ENCODE results near the gene PACRG. TPM values are rescaled to one million over a fixed set of nuclear protein-coding genes. Genes with fewer than 3 reads are reported as not detected.

Gene PACRG
- total RNA-seq, 1 experiment from 2014 or later: not detected

DNA sequence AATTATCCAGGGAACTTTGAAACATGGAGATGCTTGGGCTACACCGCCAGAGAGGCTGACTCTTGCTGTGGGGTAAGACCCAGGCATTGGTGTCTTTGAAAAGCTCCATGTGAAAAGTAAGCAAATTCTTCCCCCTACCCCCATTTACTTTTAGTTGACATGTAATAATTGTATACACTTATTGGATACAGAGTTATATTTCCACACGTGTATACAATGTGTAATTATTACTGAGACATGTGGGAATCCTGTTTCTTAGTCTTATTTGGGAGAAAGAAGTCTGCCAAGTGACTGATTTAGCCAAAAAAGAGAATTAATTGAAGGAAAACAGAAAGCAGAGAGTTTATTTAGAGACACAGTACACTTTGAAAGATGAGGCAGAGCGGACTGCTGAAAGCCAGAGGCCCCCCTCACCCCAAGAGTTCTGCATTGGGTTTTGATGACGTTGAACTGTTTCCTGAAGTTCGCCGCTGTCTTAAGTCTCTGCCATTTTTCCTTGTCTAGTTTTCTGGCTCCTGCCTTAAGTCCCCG, 193.8 kb downstream of the PACRG start:
- no peaks in the 10 kb centered on the region for H3K27me3 Mint-ChIP-seq (ENCODE audit: insufficient read depth, unreplicated experiment)
- no peak overlapping the region for H3K27ac Mint-ChIP-seq (ENCODE audit: unreplicated experiment)
- H3K9me3 Mint-ChIP-seq (ENCODE audit: unreplicated experiment): peaks cover 10% of the 10 kb centered on the region
- H3K4me1 Mint-ChIP-seq (ENCODE audit: low read depth, unreplicated experiment): no peaks in the 10 kb centered on the region
- no peak for DNase-seq
- H3K4me3 Mint-ChIP-seq (ENCODE audit: unreplicated experiment): no peak overlapping the region
- POLR2A ChIA-PET: no interaction called here
- BruUV-seq (replicated peaks): no TSS peak
- no peaks in the 10 kb centered on the region for H3K4me1 ChIP-seq
- H3K36me3 ChIP-seq (ENCODE audit: control insufficient read depth, insufficient read depth, low read length): no peaks in the 10 kb centered on the region
- no peak overlapping the region for H3K4me3 ChIP-seq (ENCODE audit: low read depth, low read length)
- no peaks in the 10 kb centered on the region for H3K27me3 ChIP-seq (replicated peaks; ENCODE audit: control insufficient read depth, insufficient read depth, low read length)
- no peaks in the 10 kb centered on the region for H3K9me3 ChIP-seq
- TF ChIP-seq, protein P1, sequence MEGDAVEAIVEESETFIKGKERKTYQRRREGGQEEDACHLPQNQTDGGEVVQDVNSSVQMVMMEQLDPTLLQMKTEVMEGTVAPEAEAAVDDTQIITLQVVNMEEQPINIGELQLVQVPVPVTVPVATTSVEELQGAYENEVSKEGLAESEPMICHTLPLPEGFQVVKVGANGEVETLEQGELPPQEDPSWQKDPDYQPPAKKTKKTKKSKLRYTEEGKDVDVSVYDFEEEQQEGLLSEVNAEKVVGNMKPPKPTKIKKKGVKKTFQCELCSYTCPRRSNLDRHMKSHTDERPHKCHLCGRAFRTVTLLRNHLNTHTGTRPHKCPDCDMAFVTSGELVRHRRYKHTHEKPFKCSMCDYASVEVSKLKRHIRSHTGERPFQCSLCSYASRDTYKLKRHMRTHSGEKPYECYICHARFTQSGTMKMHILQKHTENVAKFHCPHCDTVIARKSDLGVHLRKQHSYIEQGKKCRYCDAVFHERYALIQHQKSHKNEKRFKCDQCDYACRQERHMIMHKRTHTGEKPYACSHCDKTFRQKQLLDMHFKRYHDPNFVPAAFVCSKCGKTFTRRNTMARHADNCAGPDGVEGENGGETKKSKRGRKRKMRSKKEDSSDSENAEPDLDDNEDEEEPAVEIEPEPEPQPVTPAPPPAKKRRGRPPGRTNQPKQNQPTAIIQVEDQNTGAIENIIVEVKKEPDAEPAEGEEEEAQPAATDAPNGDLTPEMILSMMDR (IDR thresholded peaks at IDR 0.05; ENCODE audit: insufficient read depth in 1 of 2, low read depth in 1 of 2, low read length in 1 of 2, severe bottlenecking in 1 of 2, unreplicated experiment in 1 of 2): no peak
- no peaks in the 10 kb centered on the region for H3K36me3 Mint-ChIP-seq (ENCODE audit: insufficient read depth, unreplicated experiment)
- intact Hi-C loops (cut with micrococcal nuclease; ENCODE audit: unreplicated experiment): no loop called here
- CTCF ChIA-PET: no interaction called here

DNA sequence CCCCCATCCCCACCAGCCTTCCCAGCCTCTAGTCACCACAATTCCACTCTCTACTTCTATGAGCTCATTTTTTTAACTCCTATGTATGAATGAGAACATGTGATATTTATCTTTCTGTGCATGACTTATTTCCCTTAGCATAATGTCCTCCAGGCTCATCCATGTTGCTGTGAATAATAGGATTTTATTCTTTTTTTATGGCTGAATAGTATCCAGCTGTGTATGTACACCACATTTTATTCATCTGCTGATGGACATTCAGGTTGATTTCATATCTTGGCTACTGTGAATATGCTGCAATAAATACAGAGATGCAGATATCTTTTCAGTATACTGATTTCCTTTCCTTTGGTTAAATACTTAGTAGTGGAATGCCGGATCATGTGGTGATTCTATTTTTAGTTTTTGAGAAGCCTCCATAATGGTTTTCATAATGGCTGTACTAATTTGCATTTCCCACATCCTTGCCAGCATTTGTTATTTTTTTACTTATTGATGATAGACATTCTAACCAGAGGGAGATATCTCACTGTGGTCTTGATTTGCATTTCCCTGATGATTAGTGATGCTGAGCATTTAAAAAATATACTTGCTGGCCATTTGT, 194.9 kb downstream of the PACRG start:
- Histone ChIP-seq H3K4me1 (no peaks in the 10 kb centered on the region), H3K9me3 (no peaks in the 10 kb centered on the region), H3K36me3 (ENCODE audit: control insufficient read depth, insufficient read depth, low read length) (no peaks in the 10 kb centered on the region), H3K4me3 (ENCODE audit: low read depth, low read length) (no peak overlapping the region), H3K27me3 (replicated peaks; ENCODE audit: control insufficient read depth, insufficient read depth, low read length) (no peaks in the 10 kb centered on the region)
- BruUV-seq (replicated peaks): no TSS peak
- no peak overlapping the region for H3K27ac Mint-ChIP-seq (ENCODE audit: unreplicated experiment)
- POLR2A ChIA-PET: no interaction called here
- intact Hi-C loops (cut with micrococcal nuclease; ENCODE audit: unreplicated experiment): no loop called here
- H3K9me3 Mint-ChIP-seq (ENCODE audit: unreplicated experiment): peaks cover 10% of the 10 kb centered on the region
- CTCF ChIA-PET: no interaction called here
- no peak for DNase-seq
- H3K4me3 Mint-ChIP-seq (ENCODE audit: unreplicated experiment): no peak overlapping the region
- TF ChIP-seq, protein P1 (IDR thresholded peaks at IDR 0.05; ENCODE audit: insufficient read depth in 1 of 2, low read depth in 1 of 2, low read length in 1 of 2, severe bottlenecking in 1 of 2, unreplicated experiment in 1 of 2): no peak
- no peaks in the 10 kb centered on the region for H3K36me3 Mint-ChIP-seq (ENCODE audit: insufficient read depth, unreplicated experiment)
- H3K27me3 Mint-ChIP-seq (ENCODE audit: insufficient read depth, unreplicated experiment): no peaks in the 10 kb centered on the region
- no peaks in the 10 kb centered on the region for H3K4me1 Mint-ChIP-seq (ENCODE audit: low read depth, unreplicated experiment)

DNA sequence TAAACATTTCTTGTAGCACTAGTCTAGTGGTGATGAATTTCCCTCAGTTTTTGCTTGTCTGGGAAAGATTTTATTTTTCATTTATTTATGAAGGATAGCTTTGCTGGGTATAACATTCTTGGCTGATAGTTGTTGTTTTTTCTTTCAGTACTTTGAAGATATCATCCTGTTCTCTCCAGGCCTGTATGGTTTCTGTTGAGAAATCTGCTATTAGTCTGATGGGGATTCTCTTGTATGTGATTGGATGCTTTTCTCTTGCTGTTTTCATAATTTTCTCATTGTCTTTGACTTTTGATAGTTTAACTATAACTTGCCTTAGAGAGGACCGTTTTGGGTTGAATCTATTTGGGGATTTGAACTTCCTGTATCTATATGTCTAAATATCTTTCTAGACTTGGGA, 207.1 kb downstream of the PACRG start:
- H3K4me3 Mint-ChIP-seq (ENCODE audit: unreplicated experiment): no peak overlapping the region
- no peak overlapping the region for H3K27ac Mint-ChIP-seq (ENCODE audit: unreplicated experiment)
- Histone ChIP-seq H3K4me3 (ENCODE audit: low read depth, low read length) (no peak overlapping the region), H3K36me3 (ENCODE audit: control insufficient read depth, insufficient read depth, low read length) (no peaks in the 10 kb centered on the region), H3K9me3 (no peaks in the 10 kb centered on the region), H3K27me3 (replicated peaks; ENCODE audit: control insufficient read depth, insufficient read depth, low read length) (no peaks in the 10 kb centered on the region), H3K4me1 (no peaks in the 10 kb centered on the region)
- BruUV-seq (replicated peaks): no TSS peak
- DNase-seq: no peak
- POLR2A ChIA-PET: no interaction called here
- CTCF ChIA-PET: no interaction called here
- no peaks in the 10 kb centered on the region for H3K36me3 Mint-ChIP-seq (ENCODE audit: insufficient read depth, unreplicated experiment)
- H3K9me3 Mint-ChIP-seq (ENCODE audit: unreplicated experiment): peaks cover 30% of the 10 kb centered on the region
- intact Hi-C loops (cut with micrococcal nuclease; ENCODE audit: unreplicated experiment): no loop called here
- no peaks in the 10 kb centered on the region for H3K4me1 Mint-ChIP-seq (ENCODE audit: low read depth, unreplicated experiment)
- TF ChIP-seq, protein P1 (IDR thresholded peaks at IDR 0.05; ENCODE audit: insufficient read depth in 1 of 2, low read depth in 1 of 2, low read length in 1 of 2, severe bottlenecking in 1 of 2, unreplicated experiment in 1 of 2): no peak
- no peaks in the 10 kb centered on the region for H3K27me3 Mint-ChIP-seq (ENCODE audit: insufficient read depth, unreplicated experiment)

Data from Caco-2 (cell line).